Activated CD8-positive, alpha-beta memory T cell treated with anti-CD3 and anti-CD28 coated beads, Interleukin-2, amount 50 U/mL, for 24 hours (primary cell): ENCODE results near the gene INTS1.

Source experiments
- DNase-seq: peaks from one replicate; pipeline ENCODE4 v3.0.0-alpha.2; 2020; ENCODE audit errors: extremely low read depth

Gene INTS1

GRCh38 chr7:1508277-1508758, 4.1 kb upstream of the INTS1 start:
- no peak for DNase-seq

GRCh38 chr7:1505731-1506550, 1.8 kb upstream of the INTS1 start:
- DNase-seq = no peak

- DNase-seq = no peak
Measured at GRCh38 chr7:1503390-1503789, 799 bp downstream of the INTS1 start.

- no peak for DNase-seq
Measured at GRCh38 chr7:1502845-1503244, 1.3 kb downstream of the INTS1 start.

DNA sequence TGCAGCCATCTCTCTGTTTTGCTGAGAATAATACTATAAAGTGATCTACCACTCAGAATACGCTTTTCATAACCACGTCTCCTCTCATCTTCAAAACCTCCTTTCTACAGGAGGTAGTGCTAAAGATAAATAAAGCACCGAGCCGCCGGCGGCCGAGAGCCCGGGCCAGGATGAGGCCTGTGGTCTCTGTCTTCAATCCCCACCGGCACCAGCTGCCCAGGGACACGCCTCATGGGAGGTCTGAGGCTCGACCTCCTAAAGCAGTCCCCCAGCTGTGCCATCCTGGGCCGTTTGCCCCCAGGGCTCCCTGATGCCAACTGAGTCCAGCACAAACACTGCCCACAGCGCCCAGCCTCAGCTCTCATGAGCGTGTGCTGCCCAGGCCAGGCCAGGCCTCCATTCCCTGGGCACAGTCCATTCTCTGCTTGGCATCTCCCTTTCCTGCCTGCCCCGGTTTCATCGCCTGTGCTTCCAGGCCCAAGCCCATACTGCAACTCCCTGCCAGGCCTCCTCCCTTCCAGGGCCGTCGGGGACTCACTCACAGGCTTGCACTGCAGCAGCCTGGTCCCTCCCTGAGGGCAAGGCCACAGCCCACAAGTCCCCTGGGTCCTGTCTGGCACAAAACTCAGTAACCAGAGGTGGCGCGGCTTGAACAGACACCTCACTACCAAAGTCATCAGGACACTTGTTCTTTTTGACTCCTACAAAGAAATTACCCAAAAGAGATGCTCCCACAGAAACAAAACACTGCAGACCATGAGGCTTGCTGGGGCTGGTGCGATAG, 2.5 kb downstream of the INTS1 start:
- DNase-seq = no peak

DNA sequence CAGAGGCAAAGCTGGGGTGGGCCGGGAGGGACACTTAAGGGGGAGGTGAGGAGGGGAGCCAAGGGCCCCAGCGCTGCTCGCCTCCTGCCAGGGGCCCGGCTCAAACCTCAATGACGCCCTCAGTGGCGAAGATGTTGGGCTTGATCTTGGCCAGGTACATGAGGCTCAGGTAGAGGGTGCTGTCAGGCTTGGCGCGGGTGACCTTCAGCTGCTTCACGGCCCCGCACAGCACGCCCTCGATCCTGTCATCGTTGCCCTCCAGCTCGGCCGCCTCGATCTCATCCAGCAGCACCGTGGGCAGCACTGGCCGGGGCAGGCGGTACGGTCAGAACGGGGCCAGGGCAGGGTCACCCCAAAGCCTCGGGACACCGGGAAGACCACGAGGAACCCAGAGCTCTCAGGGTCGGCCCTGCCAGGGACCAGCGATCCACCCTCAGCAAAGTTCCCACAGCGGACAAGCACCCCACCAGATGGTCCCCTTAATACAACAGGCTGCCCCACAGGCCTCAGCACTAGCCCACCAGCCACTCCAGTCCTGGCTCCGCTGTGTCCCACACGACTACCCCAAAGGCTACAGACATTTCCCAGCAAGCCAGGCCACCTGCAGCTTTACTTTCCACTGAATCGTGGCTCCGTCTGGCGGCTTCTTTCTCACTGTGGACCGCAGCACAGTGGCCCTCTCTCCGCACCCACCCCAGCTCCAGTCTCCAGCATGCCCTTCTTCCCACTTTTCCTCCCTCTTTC, 4.0 kb downstream of the INTS1 start:
- DNase-seq = no peak

DNA sequence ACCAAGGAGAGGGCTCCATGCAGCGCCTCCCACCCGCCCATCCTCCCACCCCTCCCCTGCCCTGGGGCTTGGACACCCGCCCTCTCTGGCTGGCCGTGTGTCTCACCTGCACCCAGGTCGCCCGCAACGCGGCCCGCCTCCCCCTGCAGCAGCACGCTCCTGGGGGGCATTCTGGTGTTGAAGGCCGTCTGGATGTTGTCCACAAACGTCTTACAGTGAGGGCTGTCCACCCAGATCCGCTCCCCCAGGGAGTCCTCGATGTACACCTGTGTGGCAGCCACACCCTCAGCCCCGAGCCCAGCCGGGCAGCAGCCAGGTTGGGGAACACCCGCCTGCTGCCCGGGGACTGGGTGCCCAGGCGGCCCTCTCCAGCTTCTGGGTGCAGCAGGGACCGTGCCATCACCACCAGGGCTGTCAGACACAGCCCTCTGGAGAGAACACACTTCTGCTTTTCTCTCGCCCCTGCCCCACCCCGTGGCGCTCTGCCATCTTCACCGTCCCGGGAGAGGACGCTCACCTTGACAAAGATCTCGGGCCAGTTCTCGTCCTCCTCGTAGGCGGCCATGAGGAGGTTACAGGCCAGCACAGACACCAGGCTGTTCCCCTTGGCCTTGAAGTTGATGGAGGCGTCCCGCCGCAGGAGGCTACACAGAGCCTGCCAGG, 4.7 kb downstream of the INTS1 start:
- DNase-seq = no peak

DNA sequence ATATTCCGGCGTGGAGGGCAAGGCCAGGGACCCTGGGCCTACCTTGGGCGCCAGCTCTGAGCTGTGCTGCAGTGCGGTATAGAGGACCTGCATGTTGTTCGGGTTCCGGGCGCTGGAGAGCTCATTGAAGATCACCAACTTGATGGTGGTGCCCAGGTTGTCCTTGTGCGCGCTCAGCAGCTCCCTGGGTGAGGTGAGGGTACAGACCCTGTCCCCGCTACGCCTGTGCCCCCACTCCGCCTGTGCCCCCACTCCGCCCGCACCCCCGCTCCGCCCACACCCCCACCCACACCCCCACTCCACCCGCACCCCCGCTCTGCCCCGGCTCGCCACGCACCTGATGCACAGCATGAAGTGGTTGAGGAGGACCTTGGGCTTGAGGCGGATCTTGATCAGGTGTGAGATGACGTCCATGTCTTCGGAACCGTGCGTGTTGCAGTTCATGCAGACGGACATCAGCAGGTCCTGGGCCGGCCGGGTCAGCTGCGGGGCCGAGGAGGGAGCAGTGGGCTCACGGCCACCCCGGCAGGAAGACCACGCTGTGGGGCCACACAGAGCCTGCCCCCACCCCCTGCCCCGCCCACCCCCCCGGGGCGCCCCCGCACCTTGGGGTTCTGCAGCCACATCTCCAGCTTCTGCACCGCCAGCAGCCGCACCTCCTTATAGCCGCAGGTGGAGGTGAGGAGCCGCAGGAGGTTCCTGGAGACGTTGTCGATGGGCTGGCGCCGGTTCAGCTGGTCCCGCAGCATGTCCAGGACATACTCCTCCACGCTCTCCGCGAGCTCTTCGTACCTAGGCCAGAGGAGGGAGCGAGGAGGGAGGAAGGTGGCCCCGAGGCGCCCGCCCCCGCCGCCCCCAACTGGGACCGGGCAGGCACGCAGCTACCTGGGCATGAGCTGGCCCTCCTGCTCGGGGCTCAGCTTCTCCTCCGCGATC, 5.6 kb downstream of the INTS1 start:
- no peak for DNase-seq

DNA sequence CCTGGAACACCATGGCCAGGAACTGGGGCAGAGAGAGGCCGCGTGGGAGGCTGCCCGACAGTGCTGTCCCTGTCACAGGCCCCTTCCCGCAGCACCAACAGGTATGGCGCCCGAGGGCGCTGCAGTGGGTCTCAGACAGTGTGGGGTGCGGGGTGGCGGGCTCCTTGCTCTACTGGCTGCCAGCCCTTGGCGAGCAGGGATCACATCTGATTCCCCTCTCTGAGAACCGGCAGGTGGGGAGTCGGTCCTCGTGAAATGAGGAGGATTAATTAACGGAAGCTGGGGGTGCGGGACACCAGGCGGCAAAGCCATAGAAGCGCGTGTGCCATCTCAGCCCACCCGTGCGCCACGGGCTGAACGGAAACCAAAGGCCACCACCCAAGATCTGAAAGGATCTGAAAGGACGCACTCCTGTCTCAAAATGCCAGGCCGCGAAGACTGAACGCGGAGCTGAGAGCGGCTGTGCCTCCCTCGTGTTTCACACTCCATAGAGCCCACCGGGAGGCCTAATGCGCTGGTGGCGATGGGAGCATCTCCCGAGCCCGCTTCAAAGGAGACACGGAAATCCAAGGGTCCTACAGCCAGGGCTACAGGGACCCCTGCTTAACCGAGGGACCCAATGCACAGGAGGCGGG, 6.8 kb downstream of the INTS1 start:
- DNase-seq = no peak

GRCh38 chr7:1496531-1497292, 7.5 kb downstream of the INTS1 start:
- no peak for DNase-seq

DNA sequence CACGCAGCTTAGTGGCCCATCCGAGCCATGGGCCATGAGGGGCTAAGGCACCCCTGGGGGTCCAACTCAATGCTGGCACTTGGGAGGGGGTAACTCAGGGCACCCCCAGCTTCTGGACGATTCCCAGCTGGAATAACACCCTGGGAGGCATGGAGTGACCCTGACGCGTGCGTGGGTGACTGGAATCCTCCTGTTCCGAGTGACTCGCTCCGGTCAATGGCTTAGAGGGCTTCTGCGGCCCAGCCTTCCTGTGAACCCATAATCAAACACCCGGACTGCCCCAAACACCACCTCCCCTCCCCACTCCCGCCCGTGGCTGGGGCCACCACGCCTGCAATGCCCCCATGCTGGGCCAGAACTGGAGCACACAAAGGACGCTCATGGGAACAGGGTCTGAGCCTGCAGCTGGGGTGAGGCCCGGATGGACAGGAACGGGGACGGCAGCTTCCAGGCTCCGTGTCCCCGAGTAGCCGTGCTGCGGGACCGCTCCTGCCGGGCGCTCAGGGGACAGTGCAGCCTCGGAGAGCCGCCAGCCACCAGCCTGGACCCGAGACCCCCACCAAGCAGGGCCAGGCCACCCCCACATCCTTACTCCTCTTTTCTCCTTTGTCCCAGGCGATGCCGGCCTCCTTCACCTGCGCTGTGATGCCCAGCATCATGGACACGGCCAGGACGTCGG, 8.5 kb downstream of the INTS1 start:
- no peak for DNase-seq

GRCh38 chr7:1494866-1495563, 9.2 kb downstream of the INTS1 start:
- no peak for DNase-seq

DNA sequence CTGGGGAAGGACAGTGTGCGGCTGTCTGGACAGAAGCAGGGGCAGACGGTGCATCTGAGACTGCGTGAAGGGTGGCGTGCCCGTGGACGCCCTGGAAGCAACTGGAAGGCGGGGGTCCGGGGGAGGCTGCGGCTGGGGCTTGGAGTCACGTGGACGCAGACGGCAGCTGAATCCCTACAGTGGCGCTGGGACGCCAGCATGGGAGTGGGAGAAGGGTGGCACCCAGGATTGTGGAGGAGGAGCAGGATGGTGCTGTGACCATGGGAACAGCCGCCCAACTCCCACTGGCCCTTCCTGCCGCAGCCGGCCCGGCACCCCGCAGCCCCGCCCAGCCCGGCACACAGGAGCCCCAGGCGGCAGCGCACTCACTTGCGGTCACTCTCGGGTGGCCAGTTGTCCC, 9.7 kb downstream of the INTS1 start:
- no peak for DNase-seq

GRCh38 chr7:1493571-1493970, 10.6 kb downstream of the INTS1 start:
- DNase-seq = no peak

DNA sequence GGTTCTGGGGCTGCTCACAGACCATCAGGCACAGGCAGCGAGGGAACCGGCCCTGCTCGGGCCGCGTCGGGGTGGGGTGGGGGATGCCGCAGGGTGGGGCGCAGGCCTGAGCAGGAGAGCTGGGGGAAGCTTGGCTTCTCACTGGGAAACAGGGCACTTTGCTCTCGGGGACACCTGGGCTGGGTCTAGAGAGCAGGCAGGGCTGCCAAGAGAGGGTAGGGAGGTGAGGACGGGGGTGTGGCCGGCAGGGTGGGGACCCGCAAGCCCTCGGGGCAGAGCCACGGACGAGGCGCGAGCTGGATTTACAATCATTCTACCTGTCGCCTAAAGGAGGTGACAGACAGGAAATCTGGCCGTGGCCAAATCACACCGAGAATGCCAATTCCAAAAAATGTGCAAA, 11.1 kb downstream of the INTS1 start:
- DNase-seq = no peak

DNA sequence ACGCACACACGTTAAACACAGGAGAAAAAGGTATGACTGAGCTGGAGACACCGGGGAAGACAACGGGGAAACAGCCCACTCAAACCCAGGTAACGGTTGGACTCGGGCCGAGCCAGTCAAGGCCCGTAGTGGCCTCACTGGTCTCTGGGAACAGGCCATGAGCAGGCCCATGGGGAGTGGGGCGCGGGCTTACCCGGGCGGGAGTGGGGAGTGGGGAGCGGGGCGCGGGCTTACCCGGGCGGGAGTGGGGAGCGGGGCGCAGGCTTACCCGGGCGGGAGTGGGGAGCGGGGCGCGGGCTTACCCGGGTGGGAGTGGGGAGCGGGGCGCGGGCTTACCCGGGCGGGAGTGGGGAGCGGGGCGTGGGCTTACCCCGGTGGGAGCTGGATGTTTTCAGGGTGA, 11.5 kb downstream of the INTS1 start:
- DNase-seq = no peak

DNA sequence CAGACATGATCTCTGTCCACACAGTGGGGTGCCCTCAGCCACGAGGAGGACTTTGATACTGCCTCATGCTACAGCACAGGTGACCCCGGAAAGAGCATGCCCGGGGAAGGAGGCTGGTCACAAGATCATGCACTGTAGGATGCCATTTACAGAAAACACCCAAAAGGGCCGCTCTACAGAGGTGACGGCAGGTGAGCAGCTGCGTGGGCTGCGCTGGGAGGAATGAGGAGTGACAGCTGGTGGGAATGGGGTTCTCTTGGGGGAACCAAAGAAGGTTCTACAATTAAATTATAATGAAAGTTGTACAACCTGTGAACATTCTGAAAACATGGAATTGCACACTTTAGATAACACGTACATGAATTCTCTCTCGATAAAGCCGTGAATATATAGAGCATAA, 12.0 kb downstream of the INTS1 start:
- no peak for DNase-seq

- DNase-seq = no peak
Measured at GRCh38 chr7:1490837-1491236, 13.4 kb downstream of the INTS1 start.
